K562 (cell line): ENCODE results near the gene TOGARAM2. TPM values are rescaled to one million over a fixed set of nuclear protein-coding genes. Genes with fewer than 3 reads are reported as not detected.

ENCODE experiments used
- ATAC-seq: fragments of 200-7000 bp; cut with Tn5 transposase; 3 replicates; pipeline ENCODE4 v1.9.1; 2020; ENCODE audit warnings: moderate library complexity
- BruUV-seq: library from RNA; stranded (reverse); fragments of 400-500 nt; replicated peaks from 2 replicates; lab custom pipeline; 2021; lab: Mats Ljungman, UMichigan
- CTCF ChIA-PET: fragments of 300-600 bp; formaldehyde crosslinking; extraction: SDS; loops from one replicate; lab custom pipeline; 2021; ENCODE audit warnings: low intra/inter-chr PET ratio; lab: Yijun Ruan, JAX
- POLR2A ChIA-PET: fragments of 300-600, 350-650 bp; sonication (Branson Sonifier 250); formaldehyde crosslinking; extraction: SDS; loops from one replicate; lab custom pipeline; 2021; ENCODE audit warnings: antibody characterized with exemption, inconsistent platforms; lab: Yijun Ruan, JAX
- DNase-seq, 4 experiments: peaks; one replicate each; pipeline versions ENCODE4 v3.0.0 to v3.0.0-alpha.2; 2011 to 2018; ENCODE audit warnings: low spot score in 3 of 4, mixed read lengths in 3 of 4; ENCODE audit errors: extremely low read depth in 1 of 4
- FAIRE-seq: peaks from 2 replicates; lab custom pipeline; 2011; peaks lifted over from hg19 to GRCh38; lab: Jason Lieb, UNC
- H2AFZ ChIP-seq: 2 replicates; pipeline ENCODE4 v1.6.0; 2011; ENCODE audit warnings: low read depth, low read length, control low read depth, inconsistent platforms
- H3K27ac ChIP-seq: fragments of 200-600 bp; 3 replicates; pipeline ENCODE4 v1.8.0; 2011; ENCODE audit warnings: low read depth, mild to moderate bottlenecking, control low read depth, inconsistent platforms, low read length, moderate library complexity, mixed read lengths; ENCODE audit errors: extremely low read depth
- H3K27me3 ChIP-seq, 2 experiments: fragments of 300-600 bp in 1 of 2; 2 replicates in 1 of 2; 3 replicates in 1 of 2; pipeline versions ENCODE4 v1.6.0 to v1.8.0; 2011; ENCODE audit warnings: inconsistent platforms in 2 of 2, low read length in 2 of 2, mild to moderate bottlenecking in 1 of 2, mixed read lengths in 1 of 2, moderate library complexity in 1 of 2; ENCODE audit not compliant: control insufficient read depth in 2 of 2, insufficient read depth in 2 of 2
- H3K36me3 ChIP-seq: fragments of 300-600 bp; 3 replicates; pipeline ENCODE4 v1.8.0; 2011; ENCODE audit warnings: mild to moderate bottlenecking, low read length, inconsistent platforms; ENCODE audit not compliant: control insufficient read depth, insufficient read depth
- H3K4me1 ChIP-seq, 2 experiments: fragments of 200-600 bp in 1 of 2; replicated peaks in 1 of 2; 2 replicates in 1 of 2; 3 replicates in 1 of 2; pipeline versions ENCODE4 v1.5.1 to v1.8.0; 2011; ENCODE audit warnings: inconsistent platforms in 2 of 2, low read length in 2 of 2, mild to moderate bottlenecking in 1 of 2, mixed read lengths in 1 of 2, moderate library complexity in 1 of 2; ENCODE audit not compliant: control insufficient read depth in 2 of 2, insufficient read depth in 2 of 2
- H3K4me2 ChIP-seq: 2 replicates; pipeline ENCODE4 v1.6.1; 2011; ENCODE audit warnings: low read length, control low read depth, inconsistent platforms, mixed read lengths; ENCODE audit not compliant: insufficient read depth
- H3K4me3 ChIP-seq: fragments of 200-600 bp; sonication (generic), shearing (Covaris generic); 2 replicates; pipeline ENCODE4 v1.5.1; 2016; ENCODE audit warnings: control low read depth, inconsistent platforms
- H3K79me2 ChIP-seq: fragments of 200-600 bp; 3 replicates; pipeline ENCODE4 v1.8.0; 2011; ENCODE audit warnings: low read length, inconsistent platforms; ENCODE audit not compliant: control insufficient read depth, insufficient read depth
- H3K9ac ChIP-seq, 2 experiments: 2 replicates each; pipeline versions ENCODE4 v1.6.0 to v1.6.1; 2011; ENCODE audit warnings: low read depth in 2 of 2, low read length in 2 of 2, control low read depth in 1 of 2, inconsistent platforms in 1 of 2, mild to moderate bottlenecking in 1 of 2, mixed read lengths in 1 of 2; ENCODE audit not compliant: insufficient read depth in 1 of 2
- H3K9me1 ChIP-seq: one replicate; pipeline ENCODE4 v1.6.0; 2011; ENCODE audit warnings: inconsistent platforms, mild to moderate bottlenecking, low read length, moderate library complexity; ENCODE audit not compliant: control insufficient read depth, insufficient read depth
- H3K9me3 ChIP-seq: replicated peaks from 2 replicates; pipeline ENCODE4 v1.5.1; 2011; ENCODE audit warnings: low read depth, low read length, inconsistent platforms; ENCODE audit not compliant: control insufficient read depth, insufficient read depth
- H4K20me1 ChIP-seq: replicated peaks from 2 replicates; pipeline ENCODE4 v1.6.1; 2011; ENCODE audit warnings: low read length, inconsistent platforms, mixed read lengths; ENCODE audit not compliant: control insufficient read depth, insufficient read depth
- ADNP ChIP-seq: fragments of 200-800 bp; sonication (Bioruptor generic); IDR thresholded peaks from 2 replicates; pipeline ENCODE4 v1.6.1; 2016; ENCODE audit warnings: missing genetic modification characterization, missing compliant biosample characterization
- BDP1 ChIP-seq: IDR thresholded peaks from 3 replicates; pipeline ENCODE4 v1.6.1; 2011; ENCODE audit not compliant: insufficient read length, insufficient read depth
- CBX3 ChIP-seq, 2 experiments: IDR thresholded peaks; 1 replicate in 1 of 2; 2 replicates in 1 of 2; pipeline ENCODE4 v1.6.1; 2012; ENCODE audit warnings: inconsistent platforms in 2 of 2, low read length in 2 of 2, borderline replicate concordance in 1 of 2, control low read depth in 1 of 2
- HDAC2 ChIP-seq: fragments of 450-650 bp; IDR thresholded peaks from 2 replicates; pipeline ENCODE4 v1.6.1; 2016; ENCODE audit warnings: mild to moderate bottlenecking
- IFI16 ChIP-seq: fragments of 250-450 bp; sonication (Bioruptor Pico); IDR thresholded peaks from 2 replicates; pipeline ENCODE4 v2.1.2; 2022; ENCODE audit warnings: mild to moderate bottlenecking, inconsistent platforms
- MEF2A ChIP-seq: IDR thresholded peaks from 2 replicates; pipeline ENCODE4 v1.6.1; 2011; ENCODE audit warnings: low read depth, mild to moderate bottlenecking, low read length, moderate library complexity; ENCODE audit not compliant: control insufficient read depth
- NCOR1 ChIP-seq: fragments of 450-650 bp; IDR thresholded peaks from 2 replicates; pipeline ENCODE4 v1.6.1; 2016; ENCODE audit warnings: mild to moderate bottlenecking, moderate library complexity
- RAD51 ChIP-seq: fragments of 450-650 bp; IDR thresholded peaks from 2 replicates; pipeline ENCODE4 v1.7.1; 2016; ENCODE audit warnings: low read depth, mild to moderate bottlenecking, borderline replicate concordance
- RB1 ChIP-seq: fragments of 450-650 bp; IDR thresholded peaks from 2 replicates; pipeline ENCODE4 v1.6.1; 2017; ENCODE audit warnings: low read depth, mild to moderate bottlenecking
- SETDB1 ChIP-seq: IDR thresholded peaks from one replicate; pipeline ENCODE4 v1.6.1; 2012; ENCODE audit warnings: low read length, control low read depth, inconsistent platforms
- SFPQ ChIP-seq: fragments of 200-400 bp; formaldehyde crosslinking; IDR thresholded peaks from 2 replicates; pipeline ENCODE4 v1.6.1; 2017; ENCODE audit warnings: mild to moderate bottlenecking, low read depth, low read length, moderate library complexity
- SMAD2 ChIP-seq: fragments of 150-350 bp; IDR thresholded peaks from 2 replicates; pipeline ENCODE4 v1.6.1; 2014; ENCODE audit warnings: low read depth, mild to moderate bottlenecking, low read length
- SMARCB1 ChIP-seq: IDR thresholded peaks from 2 replicates; pipeline ENCODE4 v1.6.1; 2011; ENCODE audit warnings: improper control_type of control experiment, low read depth; ENCODE audit not compliant: insufficient read length
- SRSF3 ChIP-seq: fragments of 200-400 bp; formaldehyde crosslinking; IDR thresholded peaks from 2 replicates; pipeline ENCODE4 v1.6.1; 2016; ENCODE audit warnings: mild to moderate bottlenecking, low read length, moderate library complexity; ENCODE audit not compliant: insufficient read depth
- TFAP4 ChIP-seq: sonication (generic); formaldehyde crosslinking; IDR thresholded peaks from 2 replicates; pipeline ENCODE4 v1.8.0; 2022; ENCODE audit warnings: missing genetic modification reagents, mild to moderate bottlenecking, moderate library complexity, borderline replicate concordance
- TFE3 ChIP-seq: fragments of 450-650 bp; formaldehyde crosslinking; IDR thresholded peaks from 2 replicates; pipeline ENCODE4 v1.4.0; 2020; ENCODE audit warnings: mild to moderate bottlenecking, mixed read lengths
- USF2 ChIP-seq: sonication (generic); formaldehyde crosslinking; IDR thresholded peaks from 2 replicates; pipeline ENCODE4 v1.5.0; 2020; ENCODE audit warnings: missing genetic modification reagents
- ZKSCAN3 ChIP-seq: fragments of 250-450 bp; sonication (Bioruptor Pico); IDR thresholded peaks from 2 replicates; pipeline ENCODE4 v1.4.0; 2020
- ZNF232 ChIP-seq: sonication (generic); formaldehyde crosslinking; IDR thresholded peaks from 2 replicates; pipeline ENCODE4 v1.8.0; 2022; ENCODE audit warnings: mild to moderate bottlenecking, missing genetic modification reagents
- WGBS: fragments of 100-300 bp; shearing (Covaris generic); methylation state at CpG from one replicate; pipeline ENCODE4 v1.1.6; 2016; ENCODE audit warnings: low coverage, mixed read lengths; ENCODE audit not compliant: insufficient coverage; ENCODE audit errors: missing lambda C conversion rate; 5-methylcytosine and 5-hydroxymethylcytosine counted together
- in situ Hi-C: fragments of 300-500 bp; cut with MboI; formaldehyde crosslinking; loops from 4 replicates; pipeline ENCODE4 v1.15.0; 2018; ENCODE audit warnings: inconsistent platforms, mixed read lengths
- intact Hi-C: fragments of 100-400 bp; cut with micrococcal nuclease; formaldehyde crosslinking; loops from 2 replicates; pipeline ENCODE4 v1.14.2; 2022
- polyA plus RNA-seq, 8 experiments: library from polyadenylated mRNA; depleted of rRNA in 4 of 8; stranded (reverse) in 5 of 8; unstranded in 3 of 8; fragments of >200 nt; fragmentation: Nextera tagmentation in 2 of 8; fragmentation: Illumina TruSeq in 1 of 8; extraction: Ambion mirVana in 2 of 8; extraction: Trizol in 1 of 8; gene quantifications; 2 replicates each; pipeline versions ENCODE4 v1.2.1 to v1.2.3, GENCODE V29; 2011 to 2014; ENCODE audit warnings: inconsistent platforms in 1 of 8, missing spikeins in 1 of 8
- total RNA-seq, 7 experiments: library from RNA; depleted of rRNA in 6 of 7; stranded (reverse); fragments of >200 nt in 6 of 7; fragmentation: Illumina TruSeq in 2 of 7; extraction: Trizol in 2 of 7; gene quantifications; 2 replicates each; pipeline versions ENCODE4 v1.2.1 to v1.2.3, GENCODE V29; 2011 to 2021; ENCODE audit warnings: low replicate concordance in 1 of 7

Gene TOGARAM2
- total and polyA plus RNA-seq, 9 of the 15 experiments (the other 6 are each of a cell fraction or from before 2014, with no cell fraction given) = not detected

- ChIA-PET POLR2A (no interaction called here), CTCF (no interaction called here)
- no peaks in the 10 kb centered on the region for H3K79me2 ChIP-seq
- no peaks in the 10 kb centered on the region for H3K36me3 ChIP-seq
- intact Hi-C loops = no loop called here
- H3K27me3 ChIP-seq = peaks cover 15 to 30% of the 10 kb centered on the region in 2 experiments; a peak in 4 of 5 replicates
- H2AFZ ChIP-seq = no peak overlapping the region
- WGBS = 2% methylated on average over 9 of the region's 9 CpGs
- FAIRE-seq (no peak), ATAC-seq (no peak), DNase-seq (no peak)
- no peaks in the 10 kb centered on the region for H3K9me3 ChIP-seq
- no peak overlapping the region for H3K27ac ChIP-seq
- H4K20me1 ChIP-seq = no peaks in the 10 kb centered on the region
- no peak overlapping the region for H3K4me2 ChIP-seq
- H3K9ac ChIP-seq = no peak overlapping the region
- in situ Hi-C loops = no loop called here
- no peaks in the 10 kb centered on the region for H3K9me1 ChIP-seq
- no peaks in the 10 kb centered on the region; a peak in 1 of 5 replicates for H3K4me1 ChIP-seq
- TF ChIP-seq ZKSCAN3 (no peak), CBX3 (IDR thresholded peaks at IDR 0.05; ENCODE audit: borderline replicate concordance in 1 of 2, low read length in 2 of 2) (no peak), HDAC2 (no peak), BDP1 (no peak), SMAD2 (no peak), SMARCB1 (no peak), ZNF232 (no peak), SRSF3 (no peak), SETDB1 (no peak), RB1 (no peak), NCOR1 (no peak), SFPQ (no peak), MEF2A (no peak), USF2 (CRISPR knock-in tag) (peak; percentile 31; the same call in 1 of the 2 replicates), TFAP4 (no peak), TFE3 (CRISPR knock-in tag) (peak; percentile 76), RAD51 (peak; percentile 37; the same call in 1 of the 2 replicates), ADNP (tag) (no peak), IFI16 (CRISPR knock-in tag) (no peak)
- TF ChIP-seq, all 486 proteins: peak for 3
- no peak overlapping the region for H3K4me3 ChIP-seq
- no TSS peak for BruUV-seq
Measured at GRCh38 chr2:29041161-29041660, 60.1 kb downstream of the TOGARAM2 start.
